G401 (cell line): ENCODE data around the gene INPP5B. TPM values are rescaled to one million over a fixed set of nuclear protein-coding genes. Genes with fewer than 3 reads are reported as not detected.

Experiments used
- DNase-seq: peaks from one replicate; pipeline ENCODE4 v3.0.0-alpha.2; 2015; ENCODE audit warnings: low spot score
- in situ Hi-C: cut with HindIII; loops from 2 replicates; pipeline ENCODE4 v1.10.0; 2016; ENCODE audit warnings: low sequenced_read_pairs, mixed read lengths
- total RNA-seq: library from RNA; depleted of rRNA; stranded (reverse); fragments of >200 nt; shearing (Covaris generic); gene quantifications from 2 replicates; pipeline ENCODE4 v1.2.3, GENCODE V29; 2014

INPP5B gene
- total RNA-seq, 1 experiment from 2014 or later, result 17.5 TPM

GRCh38 chr1:37851782-37852210 is 95.1 kb downstream of the INPP5B start:
- in situ Hi-C loops, result no loop called here
- no peak for DNase-seq

GRCh38 chr1:37851262-37851661 is 95.6 kb downstream of the INPP5B start:
- DNase-seq, result no peak
- in situ Hi-C loops, result no loop called here

- DNase-seq, result no peak
- in situ Hi-C loops, result no loop called here
Measured at GRCh38 chr1:37850352-37850955, 96.4 kb downstream of the INPP5B start.

GRCh38 chr1:37849480-37849879 is 97.4 kb downstream of the INPP5B start:
- in situ Hi-C loops, result no loop called here
- DNase-seq, result no peak

- DNase-seq, result no peak
- in situ Hi-C loops, result no loop called here
Measured at GRCh38 chr1:37846647-37847339, 100.1 kb downstream of the INPP5B start.

GRCh38 chr1:37845786-37846185 is 101.1 kb downstream of the INPP5B start:
- in situ Hi-C loops, result no loop called here

GRCh38 chr1:37845049-37845646 is 101.7 kb downstream of the INPP5B start:
- DNase-seq, result no peak
- in situ Hi-C loops, result no loop called here

More at GRCh38 chr1:37845786-37846185, 101.1 kb downstream of the INPP5B start:
- DNase-seq, result no peak

GRCh38 chr1:37844536-37844935 is 102.3 kb downstream of the INPP5B start:
- in situ Hi-C loops, result no loop called here
- DNase-seq, result no peak

GRCh38 chr1:37841652-37842051 is 105.2 kb downstream of the INPP5B start:
- no peak for DNase-seq
- in situ Hi-C loops, result no loop called here

- no peak for DNase-seq
- in situ Hi-C loops, result no loop called here
Measured at GRCh38 chr1:37840711-37841110, 106.1 kb downstream of the INPP5B start.

GRCh38 chr1:37839676-37840075 is 107.2 kb downstream of the INPP5B start:
- no peak for DNase-seq
- in situ Hi-C loops, result no loop called here

- in situ Hi-C loops, result no loop called here
- DNase-seq, result no peak
Measured at GRCh38 chr1:37836788-37837187, 110.1 kb downstream of the INPP5B start.

- in situ Hi-C loops, result no loop called here
- no peak for DNase-seq
Measured at GRCh38 chr1:37831809-37832208, 115.0 kb downstream of the INPP5B start.

- in situ Hi-C loops, result no loop called here
- DNase-seq, result no peak
Measured at GRCh38 chr1:37831109-37831508, 115.7 kb downstream of the INPP5B start.

- in situ Hi-C loops, result no loop called here
- DNase-seq, result no peak
Measured at GRCh38 chr1:37828410-37829074, 118.3 kb downstream of the INPP5B start.

- DNase-seq, result no peak
- in situ Hi-C loops, result no loop called here
Measured at GRCh38 chr1:37825506-37825905, 121.3 kb downstream of the INPP5B start.

GRCh38 chr1:37824001-37824400 is 122.9 kb downstream of the INPP5B start:
- in situ Hi-C loops, result no loop called here
- DNase-seq, result no peak

- in situ Hi-C loops, result no loop called here
- no peak for DNase-seq
Measured at GRCh38 chr1:37822906-37823815, 123.7 kb downstream of the INPP5B start.

GRCh38 chr1:37821481-37821880 is 125.4 kb downstream of the INPP5B start:
- in situ Hi-C loops, result no loop called here
- no peak for DNase-seq
